ENCODE data around the gene SETD3. TPM values are rescaled to one million over a fixed set of nuclear protein-coding genes. Genes with fewer than 3 reads are reported as not detected.

The SETD3 gene
- total RNA-seq, 1 donor = 152 TPM

DNA sequence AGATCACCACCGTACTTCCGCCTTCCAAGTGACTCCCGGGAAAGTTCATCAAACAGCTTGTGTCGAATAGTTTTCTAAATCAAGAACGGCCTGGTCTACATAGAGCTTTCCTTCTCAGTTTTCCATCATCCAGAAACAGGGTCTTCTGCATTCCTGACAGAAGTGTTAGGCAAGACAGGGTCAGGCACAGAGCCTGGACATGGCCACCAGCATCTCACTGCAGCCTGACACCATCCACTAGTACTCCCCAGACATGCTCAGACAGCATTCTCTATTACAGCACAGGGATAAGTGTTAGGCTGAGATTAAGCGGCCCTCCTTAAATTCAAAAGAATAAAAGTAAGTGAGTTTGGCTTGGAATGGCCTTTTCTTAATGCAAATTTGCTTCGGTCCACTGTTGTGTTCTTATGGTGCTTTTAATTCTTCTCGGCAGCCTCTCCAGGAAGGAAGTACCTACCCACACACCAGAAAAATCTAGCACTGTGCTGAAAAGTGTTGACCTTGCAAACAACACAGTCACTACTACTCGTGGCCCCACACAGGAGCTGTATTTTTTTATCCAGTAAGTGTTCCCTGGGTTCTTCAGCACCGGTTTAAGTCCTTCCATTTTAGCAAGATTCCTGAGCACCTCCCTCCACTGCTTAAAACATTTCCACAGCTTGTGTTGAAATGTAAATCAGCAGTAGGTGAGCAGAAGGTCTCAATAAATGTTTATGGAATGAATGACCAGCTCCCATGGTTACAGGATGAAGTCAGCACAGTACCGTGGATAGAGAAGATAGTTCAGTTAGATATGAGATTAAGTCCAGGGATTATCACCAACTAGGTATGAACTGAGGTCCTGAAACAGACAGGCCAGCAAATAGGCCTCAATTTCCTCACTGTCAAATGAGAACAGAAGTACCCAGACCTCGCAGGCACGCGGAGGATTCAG is 44.1 kb downstream of the SETD3 start:
- Histone ChIP-seq H3K27me3 (ENCODE audit: insufficient read depth, low read length) (no peaks in the 10 kb centered on the region), H3K4me3 (ENCODE audit: low read length) (no peak overlapping the region), H3K9me3 (ENCODE audit: low read depth, low read length) (no peaks in the 10 kb centered on the region), H3K4me1 (ENCODE audit: insufficient read depth, low read length) (peaks cover 23% of the 10 kb centered on the region)

DNA sequence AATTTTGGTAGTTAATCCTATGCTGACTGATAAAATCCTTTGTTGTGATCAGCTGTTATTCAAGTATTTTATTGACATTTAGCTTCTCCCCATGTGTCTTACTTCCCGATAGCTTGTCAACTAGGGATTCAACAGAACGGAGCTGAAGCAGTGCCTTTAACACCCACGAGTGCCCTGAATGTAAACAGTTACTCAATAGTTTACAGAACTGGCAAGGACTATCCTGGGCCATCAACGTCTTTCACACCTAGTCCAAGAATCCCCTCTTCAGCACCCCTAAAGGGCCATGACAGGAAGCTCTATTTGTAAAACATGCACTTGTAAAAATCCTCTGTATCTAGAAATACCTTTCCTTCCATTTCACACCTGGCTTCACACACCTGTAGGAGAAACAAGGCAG is 45.3 kb downstream of the SETD3 start:
- Histone ChIP-seq H3K4me1 (ENCODE audit: insufficient read depth, low read length) (peaks cover 28% of the 10 kb centered on the region), H3K27me3 (ENCODE audit: insufficient read depth, low read length) (no peaks in the 10 kb centered on the region), H3K9me3 (ENCODE audit: low read depth, low read length) (no peaks in the 10 kb centered on the region)

DNA sequence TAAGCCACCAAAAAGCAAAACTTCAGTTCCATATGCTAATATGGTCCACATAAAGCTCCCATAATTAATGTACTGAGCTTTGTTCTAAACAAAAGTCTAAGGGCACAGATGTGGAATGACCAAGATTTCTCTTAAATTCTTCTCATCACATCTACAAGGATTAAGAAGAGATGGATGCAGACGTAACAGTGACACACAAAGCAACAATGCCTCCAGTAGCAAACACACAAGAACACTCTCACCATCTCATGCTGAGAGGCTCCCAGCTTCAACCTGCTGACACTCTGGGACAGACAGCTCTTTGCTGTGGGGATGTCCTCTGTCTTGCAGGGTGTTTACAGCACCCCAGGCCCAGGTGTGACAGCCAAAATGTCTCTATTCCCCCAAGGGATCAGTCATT is 48.2 kb downstream of the SETD3 start:
- Histone ChIP-seq H3K27me3 (ENCODE audit: insufficient read depth, low read length) (no peaks in the 10 kb centered on the region), H3K4me1 (ENCODE audit: insufficient read depth, low read length) (peaks cover 24% of the 10 kb centered on the region), H3K9me3 (ENCODE audit: low read depth, low read length) (no peaks in the 10 kb centered on the region)

More for the DNA sequence above, 45.3 kb downstream of the SETD3 start:
- no peak overlapping the region for H3K4me3 ChIP-seq (ENCODE audit: low read length)

DNA sequence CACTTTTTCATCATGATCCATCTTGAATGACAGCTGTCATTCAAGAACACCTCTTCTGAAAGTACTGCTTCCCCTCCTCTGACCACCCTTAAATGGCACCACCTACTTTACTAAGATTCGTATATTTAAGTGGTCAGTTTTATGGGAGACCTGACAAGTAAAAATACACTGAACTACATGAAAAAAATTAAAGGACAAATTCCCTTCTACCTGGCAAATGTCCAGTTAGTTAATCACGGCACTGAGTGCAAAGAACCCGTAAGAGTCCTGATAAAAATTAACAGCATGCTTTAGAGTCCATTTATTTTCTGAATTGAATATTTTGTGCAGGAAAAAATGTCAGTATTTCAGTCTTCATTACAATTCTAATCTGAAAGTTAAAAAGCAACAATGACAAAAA is 48.7 kb downstream of the SETD3 start:
- no peaks in the 10 kb centered on the region for H3K27me3 ChIP-seq (ENCODE audit: insufficient read depth, low read length)
- no peak overlapping the region for H3K4me3 ChIP-seq (ENCODE audit: low read length)
- H3K9me3 ChIP-seq (ENCODE audit: low read depth, low read length) = no peaks in the 10 kb centered on the region
- H3K4me1 ChIP-seq (ENCODE audit: insufficient read depth, low read length) = peaks cover 19% of the 10 kb centered on the region

More for the DNA sequence above, 48.2 kb downstream of the SETD3 start:
- H3K4me3 ChIP-seq (ENCODE audit: low read length) = no peak overlapping the region

- Histone ChIP-seq H3K4me1 (ENCODE audit: insufficient read depth, low read length) (peaks cover 4% of the 10 kb centered on the region), H3K4me3 (ENCODE audit: low read length) (no peak overlapping the region), H3K27me3 (ENCODE audit: insufficient read depth, low read length) (no peaks in the 10 kb centered on the region), H3K9me3 (ENCODE audit: low read depth, low read length) (no peaks in the 10 kb centered on the region)
Measured at GRCh38 chr14:99430491-99430890, 50.2 kb downstream of the SETD3 start.

GRCh38 chr14:99427632-99428300 is 52.9 kb downstream of the SETD3 start:
- Histone ChIP-seq H3K4me3 (ENCODE audit: low read length) (no peak overlapping the region), H3K9me3 (ENCODE audit: low read depth, low read length) (no peaks in the 10 kb centered on the region), H3K27me3 (ENCODE audit: insufficient read depth, low read length) (no peaks in the 10 kb centered on the region), H3K4me1 (ENCODE audit: insufficient read depth, low read length) (peaks cover 4% of the 10 kb centered on the region)

GRCh38 chr14:99426813-99427346 is 53.8 kb downstream of the SETD3 start:
- peaks cover 4% of the 10 kb centered on the region for H3K4me1 ChIP-seq (ENCODE audit: insufficient read depth, low read length)
- H3K4me3 ChIP-seq (ENCODE audit: low read length) = no peak overlapping the region
- H3K27me3 ChIP-seq (ENCODE audit: insufficient read depth, low read length) = no peaks in the 10 kb centered on the region
- H3K9me3 ChIP-seq (ENCODE audit: low read depth, low read length) = no peaks in the 10 kb centered on the region

GRCh38 chr14:99426265-99426664 is 54.4 kb downstream of the SETD3 start:
- H3K9me3 ChIP-seq (ENCODE audit: low read depth, low read length) = no peaks in the 10 kb centered on the region
- no peak overlapping the region for H3K4me3 ChIP-seq (ENCODE audit: low read length)
- H3K4me1 ChIP-seq (ENCODE audit: insufficient read depth, low read length) = peaks cover 4% of the 10 kb centered on the region
- H3K27me3 ChIP-seq (ENCODE audit: insufficient read depth, low read length) = no peaks in the 10 kb centered on the region

- Histone ChIP-seq H3K4me1 (ENCODE audit: insufficient read depth, low read length) (no peaks in the 10 kb centered on the region), H3K9me3 (ENCODE audit: low read depth, low read length) (no peaks in the 10 kb centered on the region), H3K27me3 (ENCODE audit: insufficient read depth, low read length) (no peaks in the 10 kb centered on the region), H3K4me3 (ENCODE audit: low read length) (no peak overlapping the region)
Measured at GRCh38 chr14:99425272-99425681, 55.4 kb downstream of the SETD3 start.

- no peak overlapping the region for H3K4me3 ChIP-seq (ENCODE audit: low read length)
- H3K4me1 ChIP-seq (ENCODE audit: insufficient read depth, low read length) = no peaks in the 10 kb centered on the region
- no peaks in the 10 kb centered on the region for H3K9me3 ChIP-seq (ENCODE audit: low read depth, low read length)
- no peaks in the 10 kb centered on the region for H3K27me3 ChIP-seq (ENCODE audit: insufficient read depth, low read length)
Measured at GRCh38 chr14:99424306-99424877, 56.3 kb downstream of the SETD3 start.

DNA sequence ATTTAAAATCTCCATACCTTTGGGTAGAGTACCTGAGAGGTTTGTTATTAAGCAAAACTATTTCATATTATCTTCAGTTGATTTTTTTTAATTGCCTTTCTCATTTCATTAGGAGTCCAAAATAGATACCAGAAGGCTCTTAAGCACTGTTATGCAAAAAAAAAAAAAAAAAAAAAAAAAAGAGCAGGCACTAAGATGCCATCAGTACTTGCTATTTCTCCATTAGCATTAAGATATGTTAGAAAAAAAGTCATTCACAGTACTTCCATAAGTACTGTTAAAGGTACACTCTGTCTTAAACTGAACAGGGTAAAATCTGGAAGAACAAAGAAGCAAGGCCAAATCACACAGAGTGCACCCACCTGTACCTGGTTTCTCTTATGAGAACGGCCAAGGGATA is 57.2 kb downstream of the SETD3 start:
- Histone ChIP-seq H3K4me1 (ENCODE audit: insufficient read depth, low read length) (no peaks in the 10 kb centered on the region), H3K4me3 (ENCODE audit: low read length) (no peak overlapping the region), H3K9me3 (ENCODE audit: low read depth, low read length) (no peaks in the 10 kb centered on the region), H3K27me3 (ENCODE audit: insufficient read depth, low read length) (no peaks in the 10 kb centered on the region)

GRCh38 chr14:99422228-99423010 is 58.2 kb downstream of the SETD3 start:
- Histone ChIP-seq H3K27me3 (ENCODE audit: insufficient read depth, low read length) (no peaks in the 10 kb centered on the region), H3K4me1 (ENCODE audit: insufficient read depth, low read length) (no peaks in the 10 kb centered on the region), H3K9me3 (ENCODE audit: low read depth, low read length) (no peaks in the 10 kb centered on the region), H3K4me3 (ENCODE audit: low read length) (no peak overlapping the region)

GRCh38 chr14:99420711-99421110 is 59.9 kb downstream of the SETD3 start:
- no peaks in the 10 kb centered on the region for H3K9me3 ChIP-seq (ENCODE audit: low read depth, low read length)
- H3K4me1 ChIP-seq (ENCODE audit: insufficient read depth, low read length) = no peaks in the 10 kb centered on the region
- no peaks in the 10 kb centered on the region for H3K27me3 ChIP-seq (ENCODE audit: insufficient read depth, low read length)
- H3K4me3 ChIP-seq (ENCODE audit: low read length) = no peak overlapping the region

DNA sequence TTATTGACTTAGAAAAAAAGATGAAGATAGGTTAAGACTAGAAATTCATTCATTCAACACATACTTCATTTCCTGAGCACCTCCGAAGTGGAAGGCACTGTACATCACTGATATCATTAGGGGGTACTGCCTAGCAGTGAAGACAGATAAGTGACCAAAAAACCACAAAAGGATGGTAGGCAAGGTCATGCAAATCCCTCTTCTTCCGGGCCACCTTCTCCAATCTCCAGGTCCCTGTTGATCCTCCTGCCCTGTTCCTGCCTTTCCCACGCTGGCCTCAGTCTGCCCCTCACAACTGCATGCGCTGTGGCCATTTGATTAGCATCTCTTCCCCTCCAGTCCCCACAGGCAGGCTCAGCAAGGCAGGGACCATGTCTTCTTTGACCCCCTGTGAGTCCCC is 60.8 kb downstream of the SETD3 start:
- H3K27me3 ChIP-seq (ENCODE audit: insufficient read depth, low read length) = no peaks in the 10 kb centered on the region
- H3K9me3 ChIP-seq (ENCODE audit: low read depth, low read length) = no peaks in the 10 kb centered on the region
- H3K4me1 ChIP-seq (ENCODE audit: insufficient read depth, low read length) = no peaks in the 10 kb centered on the region
- no peak overlapping the region for H3K4me3 ChIP-seq (ENCODE audit: low read length)
